Vagina (tissue), 2 donors: ENCODE data around the gene GLB1L2.

Experiments used
- CTCF ChIP-seq, 3 experiments: fragments of 450-650 bp in 2 of 3; fragments of 200-600 bp in 1 of 3; sonication (generic) in 1 of 3; IDR thresholded peaks; one replicate each; pipeline ENCODE4 v1.5.1; 2017 to 2019; ENCODE audit warnings: antibody characterized with exemption in 3 of 3, mild to moderate bottlenecking in 2 of 3, moderate library complexity in 2 of 3
- POLR2A ChIP-seq, 2 donors: fragments of 450-650 bp; IDR thresholded peaks; one replicate each; pipeline ENCODE4 v1.6.1; 2017; ENCODE audit warnings: antibody characterized with exemption in 2 of 2, mild to moderate bottlenecking in 2 of 2, moderate library complexity in 2 of 2

GRCh38 chr11:134287561-134287960 lies 44.2 kb upstream of the GLB1L2 start:
- TF ChIP-seq CTCF (IDR thresholded peaks at IDR 0.05), result no peak
- no peak for TF ChIP-seq POLR2A (IDR thresholded peaks at IDR 0.05)
